GM21360 (cell line): Measurements from ENCODE around the gene FGF2.
"Not testable (repeated sequence)": the region's sequence is repeated elsewhere in the genome, so short reads cannot be mapped to it uniquely, and the experiment has no call there.

Source experiments
- ATAC-seq: cut with Tn5 transposase; IDR thresholded peaks from one replicate; pipeline ENCODE4 v1.9.1; 2021; ENCODE audit warnings: mild to moderate bottlenecking, moderate library complexity; ENCODE audit not compliant: unreplicated experiment

Gene FGF2

GRCh38 chr4:122842984-122843531 is 16.4 kb downstream of the FGF2 start:
- no peak for ATAC-seq

- ATAC-seq: not testable (repeated sequence)
Observed at GRCh38 chr4:122844391-122844790, 17.8 kb downstream of the FGF2 start.

- ATAC-seq: no peak
Observed at GRCh38 chr4:122845066-122845465, 18.4 kb downstream of the FGF2 start.

GRCh38 chr4:122845760-122846159 is 19.1 kb downstream of the FGF2 start:
- no peak for ATAC-seq

- ATAC-seq: no peak
Observed at GRCh38 chr4:122847931-122848330, 21.3 kb downstream of the FGF2 start.

- ATAC-seq: not testable (repeated sequence)
Observed at GRCh38 chr4:122849789-122850188, 23.2 kb downstream of the FGF2 start.

- ATAC-seq: no peak
Observed at GRCh38 chr4:122851568-122851967, 24.9 kb downstream of the FGF2 start.

GRCh38 chr4:122854447-122855352 is 28.1 kb downstream of the FGF2 start:
- no peak for ATAC-seq

- ATAC-seq: no peak
Observed at GRCh38 chr4:122855353-122855890, 28.8 kb downstream of the FGF2 start.

GRCh38 chr4:122857160-122857559 is 30.5 kb downstream of the FGF2 start:
- ATAC-seq: no peak

GRCh38 chr4:122858705-122859104 is 32.1 kb downstream of the FGF2 start:
- no peak for ATAC-seq

GRCh38 chr4:122861172-122861943 is 34.7 kb downstream of the FGF2 start:
- ATAC-seq: no peak

- ATAC-seq: no peak
Observed at GRCh38 chr4:122863639-122864038, 37.0 kb downstream of the FGF2 start.

- ATAC-seq: no peak
Observed at GRCh38 chr4:122865425-122865824, 38.8 kb downstream of the FGF2 start.

GRCh38 chr4:122868235-122868634 is 41.6 kb downstream of the FGF2 start:
- ATAC-seq: not testable (repeated sequence)

- ATAC-seq: no peak
Observed at GRCh38 chr4:122873146-122873545, 46.5 kb downstream of the FGF2 start.

- no peak for ATAC-seq
Observed at GRCh38 chr4:122873821-122874593, 47.4 kb downstream of the FGF2 start.

- ATAC-seq: no peak
Observed at GRCh38 chr4:122875949-122876348, 49.3 kb downstream of the FGF2 start.

GRCh38 chr4:122876456-122876855 is 49.8 kb downstream of the FGF2 start:
- ATAC-seq: no peak

- ATAC-seq: no peak
Observed at GRCh38 chr4:122879001-122879400, 52.4 kb downstream of the FGF2 start.
